ENCODE measurements around the gene ADPGK. TPM values are rescaled to one million over a fixed set of nuclear protein-coding genes. Genes with fewer than 3 reads are reported as not detected.

The ADPGK gene
- total and polyA plus RNA-seq, 4 experiments from 2014 or later: 66.7 to 104 (median 97.1) TPM

- DNase-seq: no peak
- Histone ChIP-seq H3K4me3 (ENCODE audit: low read length in 2 of 2) (no peak overlapping the region), H3K27me3 (ENCODE audit: insufficient read depth, low read length) (no peaks in the 10 kb centered on the region), H3K9me3 (ENCODE audit: control insufficient read depth in 1 of 2, low read length in 2 of 2) (no peaks in the 10 kb centered on the region), H3K27ac (ENCODE audit: low read depth, low read length) (no peak overlapping the region), H3K36me3 (ENCODE audit: insufficient read depth, low read length) (peaks cover 43% of the 10 kb centered on the region), H3K4me1 (ENCODE audit: insufficient read depth, low read length) (peaks cover 17% of the 10 kb centered on the region)
- Mint-ChIP-seq H3K36me3 (peaks cover 52 to 83% of the 10 kb centered on the region in 2 donors), H3K9me3 (no peaks in the 10 kb centered on the region), H3K27ac (peak overlapping the region in 3 of 7 donors; percentile 29 to 73 (median 40)), H3K27me3 (no peaks in the 10 kb centered on the region), H3K4me1 (peaks cover 20 to 44% (median 25%) of the 10 kb centered on the region in 4 donors), H3K4me3 (no peak overlapping the region)
- intact Hi-C loops (cut with micrococcal nuclease): no loop called here
- ChIA-PET POLR2A (ENCODE audit: partially characterized antibody) (no interaction called here), CTCF (ENCODE audit: partially characterized antibody) (interaction anchor here (0.7 to 1.4 kb wide), 2 partner anchors 10 to 557 kb away, joined by 3 read pairs; partner anchors contain the start of gene GRAMD2A)
Observed at GRCh38 chr15:72754096-72754495, 29.5 kb downstream of the ADPGK start.

GRCh38 chr15:72751751-72752455 is 31.7 kb downstream of the ADPGK start:
- CTCF ChIA-PET (ENCODE audit: partially characterized antibody): interaction anchor here (1.0 to 1.5 kb wide), 2 partner anchors 12 to 30 kb away, joined by 4 to 9 read pairs; no protein-coding TSS in a partner anchor
- Mint-ChIP-seq H3K4me1 (peaks cover 19 to 38% (median 24%) of the 10 kb centered on the region in 4 donors), H3K27me3 (no peaks in the 10 kb centered on the region), H3K9me3 (no peaks in the 10 kb centered on the region), H3K36me3 (peaks cover 37 to 68% of the 10 kb centered on the region in 2 donors), H3K4me3 (peak overlapping the region in 1 of 8 donors; percentile 44), H3K27ac (peak overlapping the region; percentile 24 to 86 (median 64))
- DNase-seq: no peak
- H3K9me3 ChIP-seq (ENCODE audit: control insufficient read depth in 1 of 2, low read length in 2 of 2): no peaks in the 10 kb centered on the region
- intact Hi-C loops (cut with micrococcal nuclease): no loop called here
- no peak overlapping the region for H3K4me3 ChIP-seq (ENCODE audit: low read length in 2 of 2)
- H3K27me3 ChIP-seq (ENCODE audit: insufficient read depth, low read length): no peaks in the 10 kb centered on the region
- H3K36me3 ChIP-seq (ENCODE audit: insufficient read depth, low read length): peaks cover 39% of the 10 kb centered on the region
- H3K27ac ChIP-seq (ENCODE audit: low read depth, low read length): no peak overlapping the region
- H3K4me1 ChIP-seq (ENCODE audit: insufficient read depth, low read length): peaks cover 17% of the 10 kb centered on the region
- POLR2A ChIA-PET (ENCODE audit: partially characterized antibody): interaction anchor here (0.9 to 2.2 kb wide), 2 partner anchors 12 to 15 kb away, joined by 3 to 4 read pairs; no protein-coding TSS in a partner anchor

- DNase-seq: no peak
- no peak overlapping the region for H3K27ac ChIP-seq (ENCODE audit: low read depth, low read length)
- H3K36me3 ChIP-seq (ENCODE audit: insufficient read depth, low read length): peaks cover 26% of the 10 kb centered on the region
- intact Hi-C loops (cut with micrococcal nuclease): no loop called here
- Mint-ChIP-seq H3K4me3 (no peak overlapping the region), H3K27ac (peak overlapping the region in 3 of 7 donors; percentile 4 to 29 (median 28)), H3K27me3 (no peaks in the 10 kb centered on the region), H3K4me1 (peaks cover 17 to 29% (median 22%) of the 10 kb centered on the region in 4 donors), H3K9me3 (no peaks in the 10 kb centered on the region), H3K36me3 (peaks cover 24 to 48% of the 10 kb centered on the region in 2 donors)
- peaks cover 17% of the 10 kb centered on the region for H3K4me1 ChIP-seq (ENCODE audit: insufficient read depth, low read length)
- H3K27me3 ChIP-seq (ENCODE audit: insufficient read depth, low read length): no peaks in the 10 kb centered on the region
- POLR2A ChIA-PET (ENCODE audit: partially characterized antibody): interaction anchor here (0.6 to 1.5 kb wide), 4 partner anchors 10 to 622 kb away, joined by 3 to 4 read pairs (median 3); no protein-coding TSS in a partner anchor
- CTCF ChIA-PET (ENCODE audit: partially characterized antibody): interaction anchor here (1.1 to 1.2 kb wide), 2 partner anchors 28 to 30 kb away, joined by 3 to 4 read pairs; no protein-coding TSS in a partner anchor
- H3K9me3 ChIP-seq (ENCODE audit: control insufficient read depth in 1 of 2, low read length in 2 of 2): no peaks in the 10 kb centered on the region
- no peak overlapping the region for H3K4me3 ChIP-seq (ENCODE audit: low read length in 2 of 2)
Observed at GRCh38 chr15:72749700-72750099, 33.9 kb downstream of the ADPGK start.

- Histone ChIP-seq H3K27me3 (ENCODE audit: insufficient read depth, low read length) (no peaks in the 10 kb centered on the region), H3K4me1 (ENCODE audit: insufficient read depth, low read length) (peaks cover 29% of the 10 kb centered on the region), H3K27ac (ENCODE audit: low read depth, low read length) (peak overlapping the region; percentile 39), H3K4me3 (ENCODE audit: low read length in 2 of 2) (peak overlapping the region in 1 of 2 donors; percentile 20), H3K36me3 (ENCODE audit: insufficient read depth, low read length) (peaks cover 13% of the 10 kb centered on the region), H3K9me3 (ENCODE audit: control insufficient read depth in 1 of 2, low read length in 2 of 2) (no peaks in the 10 kb centered on the region)
- Mint-ChIP-seq H3K36me3 (peaks cover 27 to 33% of the 10 kb centered on the region in 2 donors), H3K27me3 (no peaks in the 10 kb centered on the region), H3K4me1 (peaks cover 28 to 37% (median 32%) of the 10 kb centered on the region in 4 donors), H3K4me3 (peak overlapping the region; percentile 32 to 83 (median 70)), H3K9me3 (no peaks in the 10 kb centered on the region), H3K27ac (peak overlapping the region; percentile 41 to 89 (median 84))
- intact Hi-C loops (cut with micrococcal nuclease): loop anchor here (1.0 kb wide), 1 partner anchor 43 kb away; the partner anchor contains the start of gene ADPGK
- DNase-seq: peak in 4 of 5 donors; percentile 9 to 46 (median 42)
- ChIA-PET POLR2A (ENCODE audit: partially characterized antibody) (interaction anchor here (1.0 to 1.6 kb wide), 5 partner anchors 10 to 54 kb away, joined by 3 to 5 read pairs (median 3); partner anchors contain the start of genes BBS4 and HIGD2B), CTCF (ENCODE audit: partially characterized antibody) (interaction anchor here (1.4 to 2.7 kb wide), 2 partner anchors 17 to 513 kb away, joined by 3 to 25 read pairs; no protein-coding TSS in a partner anchor)
Observed at GRCh38 chr15:72740219-72740618, 43.3 kb downstream of the ADPGK start.

- peaks cover 13% of the 10 kb centered on the region for H3K36me3 ChIP-seq (ENCODE audit: insufficient read depth, low read length)
- Mint-ChIP-seq H3K4me1 (peaks cover 39 to 47% (median 41%) of the 10 kb centered on the region in 4 donors), H3K4me3 (no peak overlapping the region), H3K27me3 (no peaks in the 10 kb centered on the region), H3K36me3 (peaks cover 48 to 50% of the 10 kb centered on the region in 2 donors), H3K9me3 (no peaks in the 10 kb centered on the region), H3K27ac (peak overlapping the region in 5 of 7 donors; percentile 23 to 83 (median 74))
- intact Hi-C loops (cut with micrococcal nuclease): no loop called here
- no peaks in the 10 kb centered on the region for H3K27me3 ChIP-seq (ENCODE audit: insufficient read depth, low read length)
- no peak overlapping the region for H3K4me3 ChIP-seq (ENCODE audit: low read length in 2 of 2)
- CTCF ChIA-PET (ENCODE audit: partially characterized antibody): interaction anchor here (1.4 kb wide), 1 partner anchor 14 kb away, joined by 4 read pairs; no protein-coding TSS in a partner anchor
- peaks cover 29% of the 10 kb centered on the region for H3K4me1 ChIP-seq (ENCODE audit: insufficient read depth, low read length)
- H3K9me3 ChIP-seq (ENCODE audit: control insufficient read depth in 1 of 2, low read length in 2 of 2): no peaks in the 10 kb centered on the region
- POLR2A ChIA-PET (ENCODE audit: partially characterized antibody): no interaction called here
- DNase-seq: no peak
- no peak overlapping the region for H3K27ac ChIP-seq (ENCODE audit: low read depth, low read length)
Observed at GRCh38 chr15:72737723-72738122, 45.8 kb downstream of the ADPGK start.

- DNase-seq: no peak
- Mint-ChIP-seq H3K36me3 (peaks cover 48 to 54% of the 10 kb centered on the region in 2 donors), H3K4me1 (peaks cover 39 to 47% (median 41%) of the 10 kb centered on the region in 4 donors), H3K27ac (peak overlapping the region in 2 of 7 donors; percentile 13 to 74), H3K4me3 (no peak overlapping the region), H3K9me3 (no peaks in the 10 kb centered on the region), H3K27me3 (no peaks in the 10 kb centered on the region)
- Histone ChIP-seq H3K36me3 (ENCODE audit: insufficient read depth, low read length) (peaks cover 13% of the 10 kb centered on the region), H3K9me3 (ENCODE audit: control insufficient read depth in 1 of 2, low read length in 2 of 2) (no peaks in the 10 kb centered on the region), H3K27me3 (ENCODE audit: insufficient read depth, low read length) (no peaks in the 10 kb centered on the region), H3K4me3 (ENCODE audit: low read length in 2 of 2) (no peak overlapping the region), H3K4me1 (ENCODE audit: insufficient read depth, low read length) (peaks cover 29% of the 10 kb centered on the region), H3K27ac (ENCODE audit: low read depth, low read length) (no peak overlapping the region)
- POLR2A ChIA-PET (ENCODE audit: partially characterized antibody): interaction anchor here (1.8 kb wide), 1 partner anchor 14 kb away, joined by 4 read pairs; no protein-coding TSS in a partner anchor
- CTCF ChIA-PET (ENCODE audit: partially characterized antibody): interaction anchor here (0.6 to 1.4 kb wide), 2 partner anchors 14 to 16 kb away, joined by 3 to 4 read pairs; no protein-coding TSS in a partner anchor
- intact Hi-C loops (cut with micrococcal nuclease): no loop called here
Observed at GRCh38 chr15:72737061-72737460, 46.5 kb downstream of the ADPGK start.

- H3K36me3 Mint-ChIP-seq: peaks cover 59 to 60% of the 10 kb centered on the region in 2 donors
- ChIA-PET POLR2A (ENCODE audit: partially characterized antibody) (interaction anchor here (1.2 kb wide), 1 partner anchor 18 kb away, joined by 3 read pairs; no protein-coding TSS in a partner anchor), CTCF (ENCODE audit: partially characterized antibody) (interaction anchor here (0.5 to 6.0 kb wide), 3 partner anchors 13 to 341 kb away, joined by 3 to 43 read pairs (median 3); no protein-coding TSS in a partner anchor)
- no peak overlapping the region for H3K27ac Mint-ChIP-seq
- intact Hi-C loops (cut with micrococcal nuclease): no loop called here
- H3K4me3 Mint-ChIP-seq: no peak overlapping the region
- no peak overlapping the region for H3K27ac ChIP-seq (ENCODE audit: low read depth, low read length)
- H3K9me3 ChIP-seq (ENCODE audit: control insufficient read depth in 1 of 2, low read length in 2 of 2): no peaks in the 10 kb centered on the region
- H3K36me3 ChIP-seq (ENCODE audit: insufficient read depth, low read length): peaks cover 13% of the 10 kb centered on the region
- no peaks in the 10 kb centered on the region for H3K27me3 Mint-ChIP-seq
- no peak overlapping the region for H3K4me3 ChIP-seq (ENCODE audit: low read length in 2 of 2)
- H3K4me1 Mint-ChIP-seq: peaks cover 24 to 28% (median 25%) of the 10 kb centered on the region in 4 donors
- H3K9me3 Mint-ChIP-seq: no peaks in the 10 kb centered on the region
- DNase-seq: peak in 1 of 5 donors; percentile 27
- H3K4me1 ChIP-seq (ENCODE audit: insufficient read depth, low read length): peaks cover 15% of the 10 kb centered on the region
- no peaks in the 10 kb centered on the region for H3K27me3 ChIP-seq (ENCODE audit: insufficient read depth, low read length)
Observed at GRCh38 chr15:72735111-72735510, 48.4 kb downstream of the ADPGK start.
